CD4-positive, alpha-beta T cell treated with Interleukin-17A for 1 hour (primary cell): ENCODE measurements around the gene LPIN1.
A peak's percentile ranks its signal among the peaks of the same experiment; 100 is the strongest.
"Not testable (repeated sequence)": the region's sequence is repeated elsewhere in the genome, so short reads cannot be mapped to it uniquely, and the experiment has no call there.

ENCODE experiments used
- DNase-seq: peaks from one replicate; pipeline ENCODE4 v3.0.0-alpha.2; 2020

Gene LPIN1

DNA sequence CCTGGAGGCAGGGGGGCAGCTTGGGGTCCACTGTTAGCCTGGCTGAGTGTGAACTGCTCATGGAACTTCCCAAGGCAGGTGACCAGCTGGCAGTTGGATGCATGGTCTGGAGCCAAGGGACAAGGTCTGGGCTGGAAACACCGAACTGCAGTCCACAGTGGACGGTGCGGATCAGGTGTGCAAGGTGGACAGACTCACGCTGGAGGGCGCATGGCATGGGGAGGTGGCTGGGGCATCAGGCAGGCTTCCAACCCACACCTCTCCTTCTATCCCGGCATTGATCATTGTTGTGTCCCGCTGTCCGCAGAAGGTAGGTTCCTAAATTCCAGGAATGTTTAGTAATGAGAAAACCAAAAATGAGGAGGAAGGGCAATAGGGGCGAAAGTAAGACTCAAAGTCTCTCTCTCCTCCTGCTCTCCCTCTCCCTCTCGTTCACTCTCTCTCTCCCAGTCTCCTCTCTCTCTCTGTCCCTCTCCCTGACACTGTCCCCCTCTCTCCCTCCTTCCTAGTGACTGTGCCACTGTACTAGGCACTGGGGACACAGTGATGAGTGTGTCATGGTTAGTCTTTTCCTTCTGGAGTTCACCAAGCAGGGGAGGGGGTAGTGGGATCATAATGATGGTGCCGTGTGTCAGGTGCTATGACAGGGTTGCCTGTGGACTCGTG, 30.3 kb upstream of the LPIN1 start:
- no peak for DNase-seq

DNA sequence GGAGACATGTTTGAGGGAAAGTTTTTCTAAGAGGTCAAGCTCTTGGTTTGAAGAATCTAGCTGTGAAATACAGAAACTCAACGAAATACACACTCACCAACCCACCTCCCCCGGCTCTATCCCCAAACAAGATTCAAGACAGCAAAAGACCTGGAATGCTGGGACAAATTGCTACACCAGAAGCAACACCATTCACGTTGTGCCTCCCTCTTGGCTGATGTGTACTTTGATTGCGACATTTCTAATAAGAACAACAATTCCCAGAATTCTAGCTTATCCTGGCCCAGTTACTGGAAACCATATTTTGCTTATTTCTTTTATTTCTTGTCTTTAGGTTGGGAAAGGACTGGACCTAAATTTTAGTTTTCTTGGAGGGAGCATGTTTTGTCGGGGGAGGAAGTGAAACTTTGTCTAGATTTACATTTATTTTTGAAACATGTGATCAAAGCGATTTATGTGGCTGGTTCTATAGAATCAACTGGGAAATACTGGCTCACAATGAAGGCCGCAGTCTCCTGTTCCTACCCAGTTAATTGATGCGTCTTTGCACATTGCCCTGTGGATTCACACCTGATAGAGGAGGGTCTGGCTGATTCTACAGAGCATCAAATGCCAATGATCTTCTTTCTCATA, 29.6 kb upstream of the LPIN1 start:
- no peak for DNase-seq

- DNase-seq: no peak
Measured at GRCh38 chr2:11717623-11718022, 28.8 kb upstream of the LPIN1 start.

DNA sequence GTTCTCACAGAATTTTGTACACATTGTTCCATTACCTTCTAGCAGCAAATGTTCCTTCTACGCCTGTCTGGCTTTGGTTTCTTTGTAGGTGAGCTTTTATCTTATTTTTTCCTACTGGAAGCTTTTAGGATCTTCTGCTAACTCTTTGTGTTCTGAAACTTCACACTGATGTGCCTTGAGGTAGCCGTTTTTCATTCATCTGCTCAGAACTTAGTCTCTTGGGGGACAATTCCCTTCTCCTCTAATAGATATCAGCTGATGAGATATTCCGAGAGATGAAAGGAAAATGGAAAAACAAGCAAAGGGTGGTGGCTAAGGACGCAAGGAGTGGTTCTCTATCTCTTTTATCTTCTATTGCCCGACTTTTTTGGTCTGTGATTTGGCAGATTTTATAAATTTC, 27.8 kb upstream of the LPIN1 start:
- DNase-seq: no peak

DNA sequence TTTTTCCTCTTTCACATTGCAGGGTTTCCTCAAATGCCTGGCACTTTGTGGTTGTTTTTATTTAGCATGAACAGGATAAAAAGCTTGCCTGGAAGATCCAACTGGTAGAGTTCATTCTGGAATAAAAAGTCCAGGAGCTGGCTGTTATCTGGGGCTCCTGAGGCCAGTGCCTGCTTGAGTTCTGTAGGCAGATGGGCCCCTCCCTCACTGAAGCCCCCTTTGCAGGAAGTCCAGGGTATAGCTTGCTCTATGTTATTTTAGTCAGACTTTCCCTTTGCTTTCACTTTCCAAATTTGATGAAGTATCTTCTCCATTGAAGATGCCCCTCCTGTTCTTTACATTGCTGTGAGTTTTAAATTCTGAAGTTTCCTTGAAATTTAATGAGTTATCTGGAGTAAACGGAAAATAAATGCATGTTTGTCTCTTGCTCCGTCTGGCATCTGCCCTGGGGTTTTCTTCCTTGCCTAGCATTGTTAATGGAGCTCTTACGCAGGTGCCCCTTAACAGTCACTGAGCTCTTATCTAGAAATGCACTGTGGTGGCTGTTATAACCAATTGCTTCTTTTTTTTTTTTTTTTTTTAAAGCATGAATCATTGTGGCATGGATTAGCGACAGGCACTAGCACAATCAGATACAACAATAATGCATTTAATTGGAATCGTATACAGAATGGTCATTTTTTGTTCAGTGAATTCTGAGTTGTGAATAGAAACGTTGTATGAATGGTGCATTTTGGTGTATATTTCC, 27.0 kb upstream of the LPIN1 start:
- no peak for DNase-seq

- no peak for DNase-seq
Measured at GRCh38 chr2:11720752-11721151, 25.7 kb upstream of the LPIN1 start.

GRCh38 chr2:11722292-11723060, 24.0 kb upstream of the LPIN1 start:
- DNase-seq: no peak

GRCh38 chr2:11723061-11723371, 23.4 kb upstream of the LPIN1 start:
- DNase-seq: no peak

GRCh38 chr2:11724151-11724550, 22.3 kb upstream of the LPIN1 start:
- DNase-seq: no peak

DNA sequence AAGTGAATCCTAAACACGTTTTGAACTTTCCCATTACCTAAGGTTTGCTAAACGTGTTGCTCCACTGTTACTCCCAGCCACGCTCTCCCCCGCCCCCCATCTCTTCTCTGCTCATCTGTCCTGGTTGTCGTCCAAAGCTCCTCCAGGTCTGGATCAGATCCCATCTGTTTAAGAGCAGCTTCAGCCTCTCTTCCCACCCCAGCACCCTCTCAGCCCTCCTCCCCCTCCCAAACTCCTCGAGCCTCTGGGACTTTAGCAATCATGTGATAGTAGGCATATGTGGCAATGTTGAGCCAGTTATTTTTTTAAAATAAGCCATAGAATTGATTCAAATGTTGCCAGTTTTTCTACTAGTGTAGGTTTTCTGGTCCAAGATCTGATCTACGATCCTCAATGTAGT, 20.0 kb upstream of the LPIN1 start:
- no peak for DNase-seq

- no peak for DNase-seq
Measured at GRCh38 chr2:11729362-11730212, 16.8 kb upstream of the LPIN1 start.

- not testable (repeated sequence) for DNase-seq
Measured at GRCh38 chr2:11731214-11731984, 15.0 kb upstream of the LPIN1 start.

DNA sequence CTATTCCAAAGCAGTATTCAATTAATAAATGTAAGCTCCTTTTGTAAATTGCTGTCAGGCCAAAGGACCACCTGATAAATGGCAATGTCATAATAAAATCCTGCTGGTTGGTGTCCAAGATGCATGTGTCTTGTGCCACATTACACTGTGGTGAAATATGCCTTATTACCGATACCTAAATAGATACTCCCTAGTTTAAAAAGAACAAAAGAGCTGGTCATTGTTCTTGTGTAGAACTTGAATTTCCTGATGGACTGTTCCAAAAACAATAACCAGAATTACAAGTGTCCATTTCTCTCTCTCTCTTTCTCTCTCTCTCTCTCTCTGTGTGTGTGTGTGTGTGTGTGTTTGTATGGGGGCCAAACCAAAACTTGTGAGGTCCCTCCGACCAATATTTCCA, 13.8 kb upstream of the LPIN1 start:
- DNase-seq: no peak

DNA sequence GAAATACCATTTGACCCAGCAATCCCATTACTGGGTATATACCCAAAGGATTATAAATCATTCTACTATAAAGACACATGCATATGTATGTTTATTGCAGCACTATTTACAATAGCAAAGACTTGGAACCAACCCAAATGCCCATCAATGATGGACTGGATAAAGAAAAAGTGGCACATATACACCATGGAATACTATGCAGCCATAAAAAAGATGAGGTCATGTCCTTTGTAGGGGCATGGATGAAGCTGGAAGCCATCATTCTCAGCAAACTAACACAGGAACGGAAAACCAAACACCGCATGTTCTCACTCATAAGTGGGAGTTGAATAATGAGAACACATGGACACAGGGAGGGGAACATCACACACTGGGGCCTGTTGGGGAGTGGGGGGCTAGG, 8.6 kb upstream of the LPIN1 start:
- not testable (repeated sequence) for DNase-seq

- peak; percentile 46 for DNase-seq
Measured at GRCh38 chr2:11738589-11739436, 7.6 kb upstream of the LPIN1 start.

GRCh38 chr2:11740723-11741122, 5.7 kb upstream of the LPIN1 start:
- DNase-seq: no peak

- no peak for DNase-seq
Measured at GRCh38 chr2:11742317-11742701, 4.1 kb upstream of the LPIN1 start.

DNA sequence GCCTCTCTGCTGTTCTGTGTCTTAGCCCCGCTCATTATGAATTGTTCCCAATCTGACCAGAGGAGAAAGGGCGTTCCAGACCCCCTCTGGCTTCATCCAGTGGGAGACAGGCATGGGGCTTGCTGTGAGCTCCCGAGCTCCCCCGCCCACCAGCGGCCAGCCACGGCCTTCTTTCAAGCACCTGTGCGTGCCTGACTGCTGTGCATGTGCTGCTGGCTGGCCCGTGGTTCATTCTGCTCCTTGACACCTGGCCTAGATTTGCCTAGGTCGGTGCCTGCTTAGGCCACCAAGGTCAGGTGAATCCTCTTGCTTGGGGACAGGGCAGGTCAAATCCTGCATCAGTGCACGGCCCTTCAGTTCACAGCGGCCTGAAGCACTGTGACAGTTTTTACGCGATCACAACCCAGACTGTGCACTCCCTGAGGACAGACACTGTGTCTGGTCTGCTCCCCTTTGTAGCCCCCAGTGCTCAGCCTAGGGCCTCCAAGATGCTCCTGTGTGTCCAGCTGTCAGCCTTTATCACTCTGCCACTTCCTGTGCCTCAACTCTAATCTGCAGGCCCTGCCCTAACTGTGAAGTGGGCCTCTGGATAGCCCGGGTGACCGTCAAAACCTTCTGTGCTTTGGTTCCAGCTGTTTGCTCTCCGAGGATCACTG, 3.6 kb upstream of the LPIN1 start:
- no peak for DNase-seq

- DNase-seq: no peak
Measured at GRCh38 chr2:11743366-11743765, 3.1 kb upstream of the LPIN1 start.

DNA sequence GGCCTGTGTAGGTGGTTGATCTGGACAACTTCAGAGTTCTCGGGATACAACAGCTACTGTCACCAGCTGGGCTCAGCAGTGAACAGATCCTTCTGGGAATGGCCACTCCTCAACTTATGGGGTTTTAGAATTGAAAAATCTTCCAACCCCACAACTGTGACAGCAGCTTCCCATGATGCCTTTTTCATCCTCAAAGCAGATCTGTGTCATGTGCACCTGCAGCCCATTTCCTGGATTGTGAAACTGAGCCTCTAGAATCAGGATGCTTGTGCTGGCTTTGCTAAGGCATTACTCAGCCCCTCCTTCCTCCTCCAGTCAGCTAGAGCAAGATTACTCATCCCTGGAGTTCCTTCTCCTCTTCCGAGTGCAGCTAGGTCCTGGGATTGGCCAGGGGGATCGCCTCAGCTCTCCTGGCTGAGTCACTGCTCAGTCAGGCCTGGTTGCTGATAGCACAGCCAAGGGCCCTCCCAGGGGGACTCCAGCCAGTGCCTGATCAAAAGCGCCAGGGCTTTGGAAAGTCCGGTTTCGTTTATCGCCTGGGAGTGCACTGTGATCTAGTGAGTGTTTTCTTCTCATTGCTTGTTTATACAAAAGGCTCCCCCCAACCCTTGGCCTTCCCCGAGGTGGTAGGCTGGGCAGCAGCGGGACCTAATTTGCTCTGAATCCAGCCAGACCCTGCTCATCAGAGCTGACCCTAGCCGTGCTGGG, 2.4 kb upstream of the LPIN1 start:
- DNase-seq: peak; percentile 76
